Measurements from ENCODE around the gene MEGF11.

Gene MEGF11

DNA sequence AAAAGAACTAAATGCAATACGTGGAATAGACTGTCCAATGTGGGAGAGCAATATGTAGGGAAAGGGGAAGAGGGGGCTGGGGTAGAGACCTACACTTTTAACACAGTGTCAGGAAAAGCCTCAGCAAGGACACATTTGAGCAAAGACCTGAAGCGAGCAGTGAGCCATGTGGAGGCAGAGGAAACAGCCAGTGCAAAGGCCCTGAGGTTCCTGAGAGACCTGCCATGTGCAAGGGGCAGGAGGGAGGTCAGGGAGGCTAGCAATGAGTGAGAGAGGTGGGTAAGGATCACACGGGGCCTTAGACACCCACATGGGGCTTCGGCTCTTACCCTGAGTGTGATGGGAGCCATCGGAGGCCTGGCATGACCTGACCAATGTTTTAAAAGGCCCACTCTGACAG lies 203.3 kb downstream of the MEGF11 start:
- Histone ChIP-seq H3K27me3 (ENCODE audit: control insufficient read depth, insufficient read depth, low read length) (no peaks in the 10 kb centered on the region), H3K79me2 (no peaks in the 10 kb centered on the region), H3K27ac (no peak overlapping the region), H3K4me1 (no peaks in the 10 kb centered on the region), H3K4me2 (ENCODE audit: low read length) (no peak overlapping the region), H2AFZ (no peak overlapping the region), H3K9ac (no peak overlapping the region), H3K4me3 (ENCODE audit: low read depth, low read length) (no peak overlapping the region), H3K9me3 (ENCODE audit: control insufficient read depth, low read length) (no peaks in the 10 kb centered on the region), H3K36me3 (ENCODE audit: control insufficient read depth, insufficient read depth, low read length) (no peaks in the 10 kb centered on the region)
- TF ChIP-seq, protein P1, sequence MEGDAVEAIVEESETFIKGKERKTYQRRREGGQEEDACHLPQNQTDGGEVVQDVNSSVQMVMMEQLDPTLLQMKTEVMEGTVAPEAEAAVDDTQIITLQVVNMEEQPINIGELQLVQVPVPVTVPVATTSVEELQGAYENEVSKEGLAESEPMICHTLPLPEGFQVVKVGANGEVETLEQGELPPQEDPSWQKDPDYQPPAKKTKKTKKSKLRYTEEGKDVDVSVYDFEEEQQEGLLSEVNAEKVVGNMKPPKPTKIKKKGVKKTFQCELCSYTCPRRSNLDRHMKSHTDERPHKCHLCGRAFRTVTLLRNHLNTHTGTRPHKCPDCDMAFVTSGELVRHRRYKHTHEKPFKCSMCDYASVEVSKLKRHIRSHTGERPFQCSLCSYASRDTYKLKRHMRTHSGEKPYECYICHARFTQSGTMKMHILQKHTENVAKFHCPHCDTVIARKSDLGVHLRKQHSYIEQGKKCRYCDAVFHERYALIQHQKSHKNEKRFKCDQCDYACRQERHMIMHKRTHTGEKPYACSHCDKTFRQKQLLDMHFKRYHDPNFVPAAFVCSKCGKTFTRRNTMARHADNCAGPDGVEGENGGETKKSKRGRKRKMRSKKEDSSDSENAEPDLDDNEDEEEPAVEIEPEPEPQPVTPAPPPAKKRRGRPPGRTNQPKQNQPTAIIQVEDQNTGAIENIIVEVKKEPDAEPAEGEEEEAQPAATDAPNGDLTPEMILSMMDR (IDR thresholded peaks at IDR 0.05), result no peak

DNA sequence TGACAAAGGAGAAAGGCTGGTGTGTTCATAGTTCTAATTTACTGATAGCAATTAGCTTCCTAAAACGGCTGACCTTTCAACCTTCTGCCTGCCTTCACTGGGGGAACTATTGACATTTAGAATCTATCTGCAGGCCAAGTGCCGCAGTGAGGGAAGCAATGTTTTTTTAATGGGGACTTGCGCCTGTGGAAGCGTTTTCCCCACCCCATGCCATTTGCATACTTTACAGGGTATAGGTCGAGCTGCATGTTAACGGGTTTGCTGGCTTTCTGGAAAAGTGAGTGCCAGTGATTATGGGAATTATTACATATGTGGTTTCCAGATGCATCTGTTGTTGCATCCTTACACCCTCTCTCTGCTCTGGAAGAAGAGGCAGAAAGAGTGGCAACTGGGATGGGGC lies 204.2 kb downstream of the MEGF11 start:
- no peak overlapping the region for H3K4me2 ChIP-seq (ENCODE audit: low read length)
- no peaks in the 10 kb centered on the region for H3K4me1 ChIP-seq
- no peak overlapping the region for H3K27ac ChIP-seq
- no peaks in the 10 kb centered on the region for H3K36me3 ChIP-seq (ENCODE audit: control insufficient read depth, insufficient read depth, low read length)
- no peak overlapping the region for H3K4me3 ChIP-seq (ENCODE audit: low read depth, low read length)
- no peaks in the 10 kb centered on the region for H3K79me2 ChIP-seq
- no peaks in the 10 kb centered on the region for H3K27me3 ChIP-seq (ENCODE audit: control insufficient read depth, insufficient read depth, low read length)
- TF ChIP-seq, protein P1 (IDR thresholded peaks at IDR 0.05), result no peak
- no peak overlapping the region for H2AFZ ChIP-seq
- no peak overlapping the region for H3K9ac ChIP-seq
- no peaks in the 10 kb centered on the region for H3K9me3 ChIP-seq (ENCODE audit: control insufficient read depth, low read length)

DNA sequence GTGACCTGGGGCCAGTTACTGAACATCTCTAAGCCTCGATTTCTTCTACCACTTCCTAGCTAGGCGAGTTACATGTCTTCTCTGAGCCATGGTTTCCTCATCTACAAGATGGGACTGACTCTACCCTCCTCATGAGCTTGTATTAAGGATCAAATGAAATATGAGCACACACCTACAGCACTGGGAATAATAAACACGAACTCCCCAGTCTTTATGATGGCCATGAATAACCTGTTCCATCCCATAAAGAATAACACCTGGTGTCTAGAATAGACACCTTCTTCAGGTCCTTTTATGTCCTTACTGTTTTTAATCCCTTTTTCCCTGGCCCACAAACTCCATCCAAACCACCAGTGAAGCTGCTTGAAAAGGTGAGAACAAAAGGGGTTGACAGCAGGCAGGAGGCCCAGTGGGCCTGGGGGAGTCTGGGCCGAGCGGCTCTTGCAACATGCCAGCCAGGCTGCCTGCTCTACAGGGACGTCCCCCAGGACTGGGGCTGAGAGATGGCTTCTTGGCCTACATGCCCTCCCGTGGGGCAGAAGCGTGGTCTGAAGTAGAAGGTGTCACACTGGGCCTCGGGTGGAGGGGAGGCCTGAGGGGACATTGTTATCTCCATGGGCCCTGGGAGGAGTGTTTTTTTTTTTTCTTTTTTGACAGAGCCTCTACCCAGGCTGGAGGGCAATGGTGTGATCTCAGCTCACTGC lies 206.1 kb downstream of the MEGF11 start:
- no peak overlapping the region for H2AFZ ChIP-seq
- H3K9me3 ChIP-seq (ENCODE audit: control insufficient read depth, low read length), result no peaks in the 10 kb centered on the region

DNA sequence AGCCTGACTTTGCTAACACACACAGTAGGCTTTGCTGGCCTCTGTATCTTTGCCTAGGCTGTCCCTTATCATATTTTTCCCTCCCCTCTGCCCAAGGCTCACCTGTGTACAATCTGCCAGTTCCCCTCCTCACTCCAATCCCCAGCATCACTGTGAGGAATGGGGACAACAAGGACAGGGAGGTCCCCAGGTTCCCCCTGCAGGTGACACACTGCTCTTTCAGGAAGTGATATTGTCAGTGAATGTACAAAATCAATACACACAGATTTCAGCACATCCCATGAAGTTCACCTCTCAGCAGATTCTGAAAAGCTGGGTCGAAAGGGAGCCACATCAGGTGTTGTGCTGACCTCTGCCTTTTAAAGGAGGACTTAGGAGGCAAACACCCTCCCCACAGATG lies 206.8 kb downstream of the MEGF11 start:
- Histone ChIP-seq H2AFZ (no peak overlapping the region), H3K9ac (no peak overlapping the region), H3K79me2 (no peaks in the 10 kb centered on the region), H3K4me2 (ENCODE audit: low read length) (no peak overlapping the region), H3K4me3 (ENCODE audit: low read depth, low read length) (no peak overlapping the region), H3K4me1 (no peaks in the 10 kb centered on the region), H3K36me3 (ENCODE audit: control insufficient read depth, insufficient read depth, low read length) (no peaks in the 10 kb centered on the region), H3K27ac (no peak overlapping the region), H3K9me3 (ENCODE audit: control insufficient read depth, low read length) (no peaks in the 10 kb centered on the region), H3K27me3 (ENCODE audit: control insufficient read depth, insufficient read depth, low read length) (no peaks in the 10 kb centered on the region)
- TF ChIP-seq, protein P1 (IDR thresholded peaks at IDR 0.05), result no peak

More for the DNA sequence above, 206.1 kb downstream of the MEGF11 start:
- Histone ChIP-seq H3K27ac (no peak overlapping the region), H3K79me2 (no peaks in the 10 kb centered on the region), H3K27me3 (ENCODE audit: control insufficient read depth, insufficient read depth, low read length) (no peaks in the 10 kb centered on the region), H3K4me1 (no peaks in the 10 kb centered on the region), H3K4me2 (ENCODE audit: low read length) (no peak overlapping the region), H3K36me3 (ENCODE audit: control insufficient read depth, insufficient read depth, low read length) (no peaks in the 10 kb centered on the region), H3K9ac (no peak overlapping the region), H3K4me3 (ENCODE audit: low read depth, low read length) (no peak overlapping the region)
- TF ChIP-seq, protein P1 (IDR thresholded peaks at IDR 0.05), result no peak

DNA sequence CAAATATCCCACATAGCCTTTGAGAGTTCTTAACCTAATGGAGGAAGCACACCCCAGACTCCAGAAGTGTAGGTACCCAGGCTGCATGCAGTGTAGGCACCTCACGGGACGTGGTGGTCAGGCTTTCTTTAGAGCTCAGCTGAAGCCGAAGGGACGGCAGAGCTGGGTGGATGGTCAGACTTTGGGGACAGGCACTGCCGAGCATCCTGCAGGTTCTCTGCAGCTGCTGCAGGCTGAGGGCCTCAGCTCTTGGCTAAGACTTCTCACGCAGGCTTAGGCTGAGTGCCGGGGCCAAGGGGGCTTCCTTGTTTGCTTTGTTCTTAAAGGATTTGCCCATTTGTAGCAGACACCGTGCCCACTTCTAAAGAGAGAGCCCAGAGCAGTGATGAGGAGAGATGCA lies 207.2 kb downstream of the MEGF11 start:
- H3K4me1 ChIP-seq, result no peaks in the 10 kb centered on the region
- H3K79me2 ChIP-seq, result no peaks in the 10 kb centered on the region
- no peak overlapping the region for H3K9ac ChIP-seq
- no peaks in the 10 kb centered on the region for H3K9me3 ChIP-seq (ENCODE audit: control insufficient read depth, low read length)
- H3K27ac ChIP-seq, result no peak overlapping the region
- TF ChIP-seq, protein P1 (IDR thresholded peaks at IDR 0.05), result no peak
- H3K4me3 ChIP-seq (ENCODE audit: low read depth, low read length), result no peak overlapping the region
- H3K27me3 ChIP-seq (ENCODE audit: control insufficient read depth, insufficient read depth, low read length), result no peaks in the 10 kb centered on the region
- H3K36me3 ChIP-seq (ENCODE audit: control insufficient read depth, insufficient read depth, low read length), result no peaks in the 10 kb centered on the region
- no peak overlapping the region for H3K4me2 ChIP-seq (ENCODE audit: low read length)
- no peak overlapping the region for H2AFZ ChIP-seq

All from parathyroid adenoma (tissue), 2 donors.